Colonic mucosa (tissue), 4 donors: ENCODE data around the gene NTN1. TPM values are rescaled to one million over a fixed set of nuclear protein-coding genes. Genes with fewer than 3 reads are reported as not detected.

Experiments
- DNase-seq: peaks from one replicate; pipeline ENCODE4 v3.0.0-alpha.2; 2020
- H3K27ac ChIP-seq: fragments of 200-600 bp; one replicate; pipeline ENCODE4 v1.8.0; 2021
- H3K27me3 ChIP-seq: fragments of 200-600 bp; one replicate; pipeline ENCODE4 v1.8.0; 2021
- H3K36me3 ChIP-seq: fragments of 200-600 bp; one replicate; pipeline ENCODE4 v1.8.0; 2021
- H3K4me1 ChIP-seq: fragments of 200-600 bp; one replicate; pipeline ENCODE4 v1.8.0; 2021; ENCODE audit warnings: mild to moderate bottlenecking
- H3K4me3 ChIP-seq: fragments of 200-600 bp; one replicate; pipeline ENCODE4 v1.8.0; 2021
- H3K9ac ChIP-seq, 2 donors: one replicate each; pipeline ENCODE4 v1.7.0; 2013; ENCODE audit warnings: control low read depth in 2 of 2, low read depth in 2 of 2, low read length in 2 of 2
- H3K9me3 ChIP-seq: fragments of 200-600 bp; one replicate; pipeline ENCODE4 v1.8.0; 2021
- CTCF ChIP-seq: fragments of 200-600 bp; IDR thresholded peaks from one replicate; pipeline ENCODE4 v1.8.0; 2022; ENCODE audit warnings: antibody characterized with exemption, mild to moderate bottlenecking
- intact Hi-C: fragments of 100-400 bp; cut with DNase I; formaldehyde crosslinking; loops from one replicate; pipeline ENCODE4 v1.14.1; 2022
- total RNA-seq, 2 donors: library from RNA; stranded (reverse); fragmentation: NEBNext Ultra II Directional in 1 of 2; extraction: Animal tissue kit (Norgen Biotek cat#: 25700) in 1 of 2; gene quantifications; one replicate each; pipeline ENCODE4 v1.2.1, GENCODE V29; 2021
- donor health status: healthy.
- donor health status: DM: no; HTN: no; CAD: no.
- donor health status: DM: no; HTN: no; CAD: no.

The NTN1 gene
- total RNA-seq, 2 donors from 2014 or later, result 2.1 to 5.5 TPM

- H3K27ac ChIP-seq, result no peak overlapping the region
- no peak overlapping the region for H3K4me3 ChIP-seq
- no peaks in the 10 kb centered on the region for H3K27me3 ChIP-seq
- no peak overlapping the region for H3K9ac ChIP-seq
- H3K4me1 ChIP-seq, result no peaks in the 10 kb centered on the region
- no peaks in the 10 kb centered on the region for H3K36me3 ChIP-seq
- intact Hi-C loops, result no loop called here
- TF ChIP-seq CTCF, result no peak
- no peak for DNase-seq
- no peaks in the 10 kb centered on the region for H3K9me3 ChIP-seq
Measured at GRCh38 chr17:9044772-9045463, 23.6 kb downstream of the NTN1 start.

GRCh38 chr17:9050801-9051401, 29.6 kb downstream of the NTN1 start:
- TF ChIP-seq CTCF, result no peak
- DNase-seq, result no peak

GRCh38 chr17:9051561-9051960, 30.3 kb downstream of the NTN1 start:
- Histone ChIP-seq H3K27ac (no peak overlapping the region), H3K36me3 (no peaks in the 10 kb centered on the region), H3K27me3 (no peaks in the 10 kb centered on the region), H3K4me3 (no peak overlapping the region), H3K9me3 (no peaks in the 10 kb centered on the region), H3K4me1 (no peaks in the 10 kb centered on the region), H3K9ac (no peak overlapping the region)
- TF ChIP-seq CTCF, result no peak
- no peak for DNase-seq
- intact Hi-C loops, result no loop called here

More at GRCh38 chr17:9050801-9051401, 29.6 kb downstream of the NTN1 start:
- Histone ChIP-seq H3K9me3 (no peaks in the 10 kb centered on the region), H3K27me3 (no peaks in the 10 kb centered on the region), H3K36me3 (no peaks in the 10 kb centered on the region), H3K4me3 (no peak overlapping the region), H3K9ac (no peak overlapping the region), H3K27ac (no peak overlapping the region), H3K4me1 (no peaks in the 10 kb centered on the region)
- intact Hi-C loops, result no loop called here

GRCh38 chr17:9052921-9053320, 31.6 kb downstream of the NTN1 start:
- Histone ChIP-seq H3K36me3 (no peaks in the 10 kb centered on the region), H3K9me3 (no peaks in the 10 kb centered on the region), H3K9ac (no peak overlapping the region), H3K27me3 (no peaks in the 10 kb centered on the region), H3K27ac (no peak overlapping the region), H3K4me3 (no peak overlapping the region), H3K4me1 (no peaks in the 10 kb centered on the region)
- no peak for TF ChIP-seq CTCF
- peak; percentile 31 for DNase-seq
- intact Hi-C loops, result no loop called here

- TF ChIP-seq CTCF, result no peak
- intact Hi-C loops, result no loop called here
- no peak overlapping the region for H3K27ac ChIP-seq
Measured at GRCh38 chr17:9053406-9053805, 32.1 kb downstream of the NTN1 start.

More at GRCh38 chr17:9053406-9053805, 32.1 kb downstream of the NTN1 start:
- Histone ChIP-seq H3K9ac (no peak overlapping the region), H3K4me1 (no peaks in the 10 kb centered on the region), H3K4me3 (no peak overlapping the region), H3K36me3 (no peaks in the 10 kb centered on the region), H3K9me3 (no peaks in the 10 kb centered on the region), H3K27me3 (no peaks in the 10 kb centered on the region)
- DNase-seq, result no peak
